ENCODE data around the gene AMN1.
A peak's percentile ranks its signal among the peaks of the same experiment; 100 is the strongest.
"Not testable (repeated sequence)": the region's sequence is repeated elsewhere in the genome, so short reads cannot be mapped to it uniquely, and the experiment has no call there.

AMN1 gene

GRCh38 chr12:31732926-31733548 is 4.2 kb upstream of the AMN1 start:
- peak; percentile 11 for DNase-seq (ENCODE audit: low read depth)

- not testable (repeated sequence) for DNase-seq (ENCODE audit: low read depth)
Observed at GRCh38 chr12:31731203-31731602, 2.4 kb upstream of the AMN1 start.

- no peak for DNase-seq (ENCODE audit: low read depth)
Observed at GRCh38 chr12:31729705-31730104, 884 bp upstream of the AMN1 start.

- DNase-seq (ENCODE audit: low read depth) = no peak
Observed at GRCh38 chr12:31728289-31728916, 418 bp downstream of the AMN1 start.

GRCh38 chr12:31727192-31727591 is 1.6 kb downstream of the AMN1 start:
- DNase-seq (ENCODE audit: low read depth) = no peak

GRCh38 chr12:31726575-31726974 is 2.2 kb downstream of the AMN1 start:
- no peak for DNase-seq (ENCODE audit: low read depth)

- no peak for DNase-seq (ENCODE audit: low read depth)
Observed at GRCh38 chr12:31724557-31724956, 4.3 kb downstream of the AMN1 start.

GRCh38 chr12:31722580-31722979 is 6.2 kb downstream of the AMN1 start:
- DNase-seq (ENCODE audit: low read depth) = no peak

GRCh38 chr12:31718542-31719198 is 10.2 kb downstream of the AMN1 start:
- not testable (repeated sequence) for DNase-seq (ENCODE audit: low read depth)

GRCh38 chr12:31716998-31717397 is 11.8 kb downstream of the AMN1 start:
- not testable (repeated sequence) for DNase-seq (ENCODE audit: low read depth)

- no peak for DNase-seq (ENCODE audit: low read depth)
Observed at GRCh38 chr12:31715283-31715825, 13.5 kb downstream of the AMN1 start.

GRCh38 chr12:31714406-31715271 is 14.2 kb downstream of the AMN1 start:
- no peak for DNase-seq (ENCODE audit: low read depth)

GRCh38 chr12:31712877-31713276 is 15.9 kb downstream of the AMN1 start:
- no peak for DNase-seq (ENCODE audit: low read depth)

- no peak for DNase-seq (ENCODE audit: low read depth)
Observed at GRCh38 chr12:31710021-31710818, 18.6 kb downstream of the AMN1 start.

- not testable (repeated sequence) for DNase-seq (ENCODE audit: low read depth)
Observed at GRCh38 chr12:31708118-31708517, 20.7 kb downstream of the AMN1 start.

- DNase-seq (ENCODE audit: low read depth) = no peak
Observed at GRCh38 chr12:31705621-31706020, 23.2 kb downstream of the AMN1 start.

GRCh38 chr12:31702047-31702446 is 26.8 kb downstream of the AMN1 start:
- no peak for DNase-seq (ENCODE audit: low read depth)

- not testable (repeated sequence) for DNase-seq (ENCODE audit: low read depth)
Observed at GRCh38 chr12:31689921-31690320, 38.9 kb downstream of the AMN1 start.

- no peak for DNase-seq (ENCODE audit: low read depth)
Observed at GRCh38 chr12:31687101-31687527, 41.7 kb downstream of the AMN1 start.

- no peak for DNase-seq (ENCODE audit: low read depth)
Observed at GRCh38 chr12:31685801-31686200, 43.0 kb downstream of the AMN1 start.

Data from stimulated activated CD8-positive, alpha-beta memory T cell treated with anti-CD3 and anti-CD28 coated beads, Interleukin-4, amount 100 ng/mL, for 24 hours (primary cell).